ENCODE data around the gene MGLL. TPM values are rescaled to one million over a fixed set of nuclear protein-coding genes. Genes with fewer than 3 reads are reported as not detected.

MGLL gene
- total RNA-seq, 3 donors from 2014 or later = 25.8 to 79.5 (median 30.2) TPM

DNA sequence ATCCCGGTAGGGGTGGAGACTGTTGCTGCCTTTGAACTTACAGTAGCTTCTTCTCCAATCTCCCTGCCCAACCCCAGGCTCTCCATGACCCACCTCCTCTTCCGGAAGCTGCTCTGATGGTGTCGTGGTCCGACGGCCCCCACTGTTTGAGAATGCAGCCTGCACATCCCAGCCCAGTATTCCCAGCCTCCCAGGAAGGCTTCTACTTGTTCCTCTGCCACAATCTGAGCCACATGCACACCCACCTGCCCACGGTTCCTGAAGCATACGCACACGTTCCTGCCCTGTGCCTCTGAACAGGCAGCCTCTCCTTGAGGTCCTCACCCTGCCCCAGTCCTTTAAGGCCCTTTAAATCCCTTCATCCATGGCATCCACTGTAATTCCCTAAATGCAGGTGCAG lies 92.1 kb downstream of the MGLL start:
- H3K27ac ChIP-seq = no peak overlapping the region
- H3K4me1 ChIP-seq = peaks cover 0 to 10% of the 10 kb centered on the region in 2 donors
- no peak for DNase-seq (ENCODE audit: low spot score in 2 of 2)
- H3K27me3 ChIP-seq = no peaks in the 10 kb centered on the region
- intact Hi-C loops (cut with DNase I; ENCODE audit: low total_unique reads) = loop anchor here (5.0 kb wide), 1 partner anchor 817 kb away; no protein-coding TSS in a partner anchor
- H3K36me3 ChIP-seq = no peaks in the 10 kb centered on the region
- no peaks in the 10 kb centered on the region for H3K9me3 ChIP-seq
- TF ChIP-seq, protein P1, sequence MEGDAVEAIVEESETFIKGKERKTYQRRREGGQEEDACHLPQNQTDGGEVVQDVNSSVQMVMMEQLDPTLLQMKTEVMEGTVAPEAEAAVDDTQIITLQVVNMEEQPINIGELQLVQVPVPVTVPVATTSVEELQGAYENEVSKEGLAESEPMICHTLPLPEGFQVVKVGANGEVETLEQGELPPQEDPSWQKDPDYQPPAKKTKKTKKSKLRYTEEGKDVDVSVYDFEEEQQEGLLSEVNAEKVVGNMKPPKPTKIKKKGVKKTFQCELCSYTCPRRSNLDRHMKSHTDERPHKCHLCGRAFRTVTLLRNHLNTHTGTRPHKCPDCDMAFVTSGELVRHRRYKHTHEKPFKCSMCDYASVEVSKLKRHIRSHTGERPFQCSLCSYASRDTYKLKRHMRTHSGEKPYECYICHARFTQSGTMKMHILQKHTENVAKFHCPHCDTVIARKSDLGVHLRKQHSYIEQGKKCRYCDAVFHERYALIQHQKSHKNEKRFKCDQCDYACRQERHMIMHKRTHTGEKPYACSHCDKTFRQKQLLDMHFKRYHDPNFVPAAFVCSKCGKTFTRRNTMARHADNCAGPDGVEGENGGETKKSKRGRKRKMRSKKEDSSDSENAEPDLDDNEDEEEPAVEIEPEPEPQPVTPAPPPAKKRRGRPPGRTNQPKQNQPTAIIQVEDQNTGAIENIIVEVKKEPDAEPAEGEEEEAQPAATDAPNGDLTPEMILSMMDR (IDR thresholded peaks at IDR 0.05) = no peak
- TF ChIP-seq POLR2AphosphoS5 (IDR thresholded peaks at IDR 0.05) = no peak
- no peak for TF ChIP-seq POLR2A (IDR thresholded peaks at IDR 0.05)
- H3K4me3 ChIP-seq = no peak overlapping the region

DNA sequence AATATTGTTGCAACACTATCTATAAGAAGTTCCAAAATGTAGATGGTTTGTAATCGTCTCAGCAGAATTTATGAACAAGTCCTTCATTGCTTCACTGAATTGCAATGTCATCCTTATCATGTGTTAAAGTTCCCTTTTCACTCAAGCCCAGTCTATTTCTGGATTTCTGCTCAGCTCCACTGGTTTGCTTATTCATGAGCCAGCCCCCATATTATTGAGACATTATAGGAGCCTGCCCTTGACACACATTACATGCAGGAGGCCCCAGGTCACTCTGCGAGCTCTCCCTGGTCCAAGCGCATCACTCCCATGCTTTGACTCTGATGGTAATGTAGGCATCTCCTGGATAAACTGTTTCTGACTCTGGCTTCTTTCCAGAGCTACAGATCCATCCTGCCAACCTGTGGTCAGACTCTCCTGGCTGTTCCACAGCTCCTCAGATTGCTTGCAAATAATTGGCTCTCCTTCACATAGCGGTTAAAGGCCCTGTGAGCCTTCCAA lies 92.7 kb downstream of the MGLL start:
- TF ChIP-seq POLR2A (IDR thresholded peaks at IDR 0.05) = no peak
- no peak for TF ChIP-seq POLR2AphosphoS5 (IDR thresholded peaks at IDR 0.05)
- H3K27me3 ChIP-seq = no peaks in the 10 kb centered on the region
- H3K4me1 ChIP-seq = peaks cover 0 to 4% of the 10 kb centered on the region in 2 donors
- H3K9me3 ChIP-seq = no peaks in the 10 kb centered on the region
- H3K27ac ChIP-seq = no peak overlapping the region
- no peaks in the 10 kb centered on the region for H3K36me3 ChIP-seq
- intact Hi-C loops (cut with DNase I; ENCODE audit: low total_unique reads) = loop anchor here (5.0 kb wide), 1 partner anchor 818 kb away; no protein-coding TSS in a partner anchor
- H3K4me3 ChIP-seq = no peak overlapping the region
- DNase-seq (ENCODE audit: low spot score in 2 of 2) = no peak

- intact Hi-C loops (cut with DNase I; ENCODE audit: low total_unique reads) = no loop called here
- DNase-seq (ENCODE audit: low spot score in 2 of 2) = no peak
Measured at GRCh38 chr3:127728417-127729015, 93.8 kb downstream of the MGLL start.

DNA sequence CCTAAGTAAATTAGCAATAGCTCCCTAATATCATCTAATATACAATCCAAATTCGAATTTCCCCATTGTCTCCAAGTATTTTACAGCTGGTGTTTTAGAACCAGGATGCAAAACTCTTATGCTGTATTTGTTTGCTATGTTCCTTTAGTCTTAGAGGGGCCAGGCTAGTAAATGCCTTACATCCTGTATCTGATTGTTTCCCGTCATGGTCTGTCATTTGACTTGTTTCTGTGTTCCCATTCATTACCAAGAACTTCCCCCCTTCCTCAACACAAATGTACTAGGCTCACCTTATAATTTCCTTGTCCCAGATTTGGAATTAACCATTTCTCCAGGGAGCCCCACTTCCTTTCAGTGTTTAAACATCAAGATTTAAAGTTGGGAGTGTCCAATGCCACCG lies 95.4 kb downstream of the MGLL start:
- intact Hi-C loops (cut with DNase I; ENCODE audit: low total_unique reads) = no loop called here
- no peak for DNase-seq (ENCODE audit: low spot score in 2 of 2)

More at GRCh38 chr3:127728417-127729015, 93.8 kb downstream of the MGLL start:
- Histone ChIP-seq H3K27ac (no peak overlapping the region), H3K36me3 (no peaks in the 10 kb centered on the region), H3K9me3 (no peaks in the 10 kb centered on the region), H3K4me3 (no peak overlapping the region), H3K27me3 (no peaks in the 10 kb centered on the region), H3K4me1 (no peaks in the 10 kb centered on the region)
- TF ChIP-seq, protein P1 (IDR thresholded peaks at IDR 0.05) = no peak
- TF ChIP-seq POLR2A (IDR thresholded peaks at IDR 0.05) (no peak), POLR2AphosphoS5 (IDR thresholded peaks at IDR 0.05) (no peak)

DNA sequence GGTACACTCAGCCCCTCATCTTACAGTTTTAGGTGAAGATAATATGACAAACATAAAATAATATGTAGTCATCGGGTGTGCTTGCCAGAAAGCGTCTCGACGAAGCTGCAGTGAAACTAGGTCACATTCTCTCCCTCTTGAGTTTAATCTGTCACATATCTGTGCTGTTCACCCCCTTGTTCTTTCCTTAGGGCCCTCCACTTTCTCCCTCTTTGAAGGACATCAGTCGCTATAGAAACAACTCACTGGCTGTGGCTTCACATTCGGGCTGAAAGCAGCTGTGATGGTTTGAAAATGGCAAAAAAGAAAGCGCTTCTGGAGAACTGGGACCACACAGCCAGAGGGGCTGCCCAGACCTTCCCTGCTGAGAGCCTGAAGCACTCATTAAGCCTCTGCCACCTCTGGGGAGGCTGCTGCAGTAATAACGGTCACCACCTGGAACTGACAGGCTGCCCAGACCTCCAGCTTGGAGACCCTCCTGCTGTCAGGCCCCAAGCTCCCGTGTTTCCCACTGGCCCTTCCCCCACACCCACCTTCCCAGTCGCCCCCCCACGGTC lies 99.2 kb downstream of the MGLL start:
- peak overlapping the region in 1 of 2 donors; percentile 44 for H3K27ac ChIP-seq
- TF ChIP-seq POLR2AphosphoS5 (IDR thresholded peaks at IDR 0.05) (no peak), POLR2A (IDR thresholded peaks at IDR 0.05) (no peak)
- TF ChIP-seq, protein P1 (IDR thresholded peaks at IDR 0.05) = no peak

More for the DNA sequence above, 95.4 kb downstream of the MGLL start:
- Histone ChIP-seq H3K27me3 (no peaks in the 10 kb centered on the region), H3K36me3 (no peaks in the 10 kb centered on the region), H3K9me3 (no peaks in the 10 kb centered on the region), H3K4me1 (no peaks in the 10 kb centered on the region), H3K27ac (no peak overlapping the region), H3K4me3 (no peak overlapping the region)
- TF ChIP-seq POLR2AphosphoS5 (IDR thresholded peaks at IDR 0.05) (no peak), POLR2A (IDR thresholded peaks at IDR 0.05) (no peak)
- TF ChIP-seq, protein P1 (IDR thresholded peaks at IDR 0.05) = no peak

More for the DNA sequence above, 99.2 kb downstream of the MGLL start:
- no peaks in the 10 kb centered on the region for H3K9me3 ChIP-seq
- no peak overlapping the region for H3K4me3 ChIP-seq
- DNase-seq (ENCODE audit: low spot score in 2 of 2) = no peak
- intact Hi-C loops (cut with DNase I; ENCODE audit: low total_unique reads) = no loop called here
- no peaks in the 10 kb centered on the region for H3K27me3 ChIP-seq
- no peaks in the 10 kb centered on the region for H3K36me3 ChIP-seq
- no peaks in the 10 kb centered on the region for H3K4me1 ChIP-seq

Data from breast epithelium (tissue), 4 donors.